Activated gamma-delta T cell treated with anti-CD3 and anti-CD28 coated beads, Interleukin-2, amount 50 U/mL, for 16 hours (primary cell): ENCODE measurements around the gene WFDC1.

Experiments used
- DNase-seq: peaks from one replicate; pipeline ENCODE4 v3.0.0-alpha.2; 2020; ENCODE audit warnings: low read depth

WFDC1 gene

GRCh38 chr16:84302111-84302954 lies 7.7 kb downstream of the WFDC1 start:
- no peak for DNase-seq

- DNase-seq = no peak
Observed at GRCh38 chr16:84303023-84303422, 8.3 kb downstream of the WFDC1 start.

- DNase-seq = no peak
Observed at GRCh38 chr16:84303516-84303915, 8.8 kb downstream of the WFDC1 start.

- no peak for DNase-seq
Observed at GRCh38 chr16:84306564-84306963, 11.9 kb downstream of the WFDC1 start.

GRCh38 chr16:84307209-84307954 lies 12.7 kb downstream of the WFDC1 start:
- no peak for DNase-seq

- DNase-seq = no peak
Observed at GRCh38 chr16:84308120-84308519, 13.4 kb downstream of the WFDC1 start.

- DNase-seq = no peak
Observed at GRCh38 chr16:84310642-84311041, 16.0 kb downstream of the WFDC1 start.

- DNase-seq = no peak
Observed at GRCh38 chr16:84312783-84313382, 18.2 kb downstream of the WFDC1 start.

GRCh38 chr16:84313921-84314320 lies 19.2 kb downstream of the WFDC1 start:
- no peak for DNase-seq

- no peak for DNase-seq
Observed at GRCh38 chr16:84314373-84314772, 19.7 kb downstream of the WFDC1 start.

GRCh38 chr16:84314814-84315213 lies 20.1 kb downstream of the WFDC1 start:
- DNase-seq = no peak

GRCh38 chr16:84315422-84315821 lies 20.7 kb downstream of the WFDC1 start:
- DNase-seq = no peak

- no peak for DNase-seq
Observed at GRCh38 chr16:84318091-84318975, 23.7 kb downstream of the WFDC1 start.

GRCh38 chr16:84319146-84319760 lies 24.6 kb downstream of the WFDC1 start:
- no peak for DNase-seq

- DNase-seq = no peak
Observed at GRCh38 chr16:84320511-84320910, 25.8 kb downstream of the WFDC1 start.

- DNase-seq = no peak
Observed at GRCh38 chr16:84321932-84322331, 27.3 kb downstream of the WFDC1 start.

- no peak for DNase-seq
Observed at GRCh38 chr16:84322749-84323148, 28.1 kb downstream of the WFDC1 start.

- no peak for DNase-seq
Observed at GRCh38 chr16:84323606-84324005, 28.9 kb downstream of the WFDC1 start.

- no peak for DNase-seq
Observed at GRCh38 chr16:84324434-84325262, 30.0 kb downstream of the WFDC1 start.

- no peak for DNase-seq
Observed at GRCh38 chr16:84326545-84326944, 31.9 kb downstream of the WFDC1 start.
